ENCODE measurements around the gene TNFAIP1. TPM values are rescaled to one million over a fixed set of nuclear protein-coding genes. Genes with fewer than 3 reads are reported as not detected.

TNFAIP1 gene
- total RNA-seq, 1 experiment from 2014 or later, result 49.4 TPM

- intact Hi-C loops (cut with micrococcal nuclease; ENCODE audit: unreplicated experiment), result no loop called here
- Mint-ChIP-seq H3K27me3 (ENCODE audit: unreplicated experiment) (no peaks in the 10 kb centered on the region), H3K9me3 (ENCODE audit: low read depth, unreplicated experiment) (no peaks in the 10 kb centered on the region), H3K36me3 (ENCODE audit: insufficient read depth, unreplicated experiment) (no peaks in the 10 kb centered on the region), H3K4me1 (ENCODE audit: low read depth, unreplicated experiment) (no peaks in the 10 kb centered on the region), H3K27ac (ENCODE audit: unreplicated experiment) (no peak overlapping the region), H3K4me3 (ENCODE audit: low read depth, unreplicated experiment) (no peak overlapping the region)
- BruUV-seq (replicated peaks), result no TSS peak
- DNase-seq, result no peak
- CTCF ChIA-PET, result no interaction called here
- TF ChIP-seq, protein P1, sequence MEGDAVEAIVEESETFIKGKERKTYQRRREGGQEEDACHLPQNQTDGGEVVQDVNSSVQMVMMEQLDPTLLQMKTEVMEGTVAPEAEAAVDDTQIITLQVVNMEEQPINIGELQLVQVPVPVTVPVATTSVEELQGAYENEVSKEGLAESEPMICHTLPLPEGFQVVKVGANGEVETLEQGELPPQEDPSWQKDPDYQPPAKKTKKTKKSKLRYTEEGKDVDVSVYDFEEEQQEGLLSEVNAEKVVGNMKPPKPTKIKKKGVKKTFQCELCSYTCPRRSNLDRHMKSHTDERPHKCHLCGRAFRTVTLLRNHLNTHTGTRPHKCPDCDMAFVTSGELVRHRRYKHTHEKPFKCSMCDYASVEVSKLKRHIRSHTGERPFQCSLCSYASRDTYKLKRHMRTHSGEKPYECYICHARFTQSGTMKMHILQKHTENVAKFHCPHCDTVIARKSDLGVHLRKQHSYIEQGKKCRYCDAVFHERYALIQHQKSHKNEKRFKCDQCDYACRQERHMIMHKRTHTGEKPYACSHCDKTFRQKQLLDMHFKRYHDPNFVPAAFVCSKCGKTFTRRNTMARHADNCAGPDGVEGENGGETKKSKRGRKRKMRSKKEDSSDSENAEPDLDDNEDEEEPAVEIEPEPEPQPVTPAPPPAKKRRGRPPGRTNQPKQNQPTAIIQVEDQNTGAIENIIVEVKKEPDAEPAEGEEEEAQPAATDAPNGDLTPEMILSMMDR (IDR thresholded peaks at IDR 0.05; ENCODE audit: unreplicated experiment), result no peak
Observed at GRCh38 chr17:28390563-28390962, 55.0 kb downstream of the TNFAIP1 start.

DNA sequence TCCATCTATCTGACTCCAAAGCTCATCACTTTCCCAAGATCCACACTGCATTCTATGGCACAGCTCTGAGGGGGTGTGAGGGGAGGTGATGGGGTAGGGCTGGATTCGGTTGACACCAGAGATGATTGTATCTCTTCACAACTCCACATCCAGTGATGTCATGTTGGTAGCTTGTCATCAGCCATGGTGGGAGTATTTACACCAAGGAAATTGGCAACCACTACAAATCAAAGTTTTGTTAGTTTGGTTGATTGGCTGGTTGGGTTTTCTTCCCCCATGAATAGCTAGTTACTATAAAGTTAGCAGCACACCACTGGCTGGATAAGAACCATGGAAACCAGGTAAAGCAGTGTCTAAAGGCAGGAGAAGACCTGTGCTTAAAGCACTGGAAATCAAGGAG, 55.4 kb downstream of the TNFAIP1 start:
- Mint-ChIP-seq H3K9me3 (ENCODE audit: low read depth, unreplicated experiment) (no peaks in the 10 kb centered on the region), H3K4me3 (ENCODE audit: low read depth, unreplicated experiment) (no peak overlapping the region), H3K27ac (ENCODE audit: unreplicated experiment) (no peak overlapping the region), H3K4me1 (ENCODE audit: low read depth, unreplicated experiment) (no peaks in the 10 kb centered on the region), H3K27me3 (ENCODE audit: unreplicated experiment) (no peaks in the 10 kb centered on the region), H3K36me3 (ENCODE audit: insufficient read depth, unreplicated experiment) (no peaks in the 10 kb centered on the region)
- intact Hi-C loops (cut with micrococcal nuclease; ENCODE audit: unreplicated experiment), result no loop called here
- DNase-seq, result no peak
- no TSS peak for BruUV-seq (replicated peaks)
- CTCF ChIA-PET, result interaction anchor here (0.7 kb wide), 1 partner anchor 9 kb away, joined by 11 read pairs; no protein-coding TSS in a partner anchor
- TF ChIP-seq, protein P1 (IDR thresholded peaks at IDR 0.05; ENCODE audit: unreplicated experiment), result no peak

DNA sequence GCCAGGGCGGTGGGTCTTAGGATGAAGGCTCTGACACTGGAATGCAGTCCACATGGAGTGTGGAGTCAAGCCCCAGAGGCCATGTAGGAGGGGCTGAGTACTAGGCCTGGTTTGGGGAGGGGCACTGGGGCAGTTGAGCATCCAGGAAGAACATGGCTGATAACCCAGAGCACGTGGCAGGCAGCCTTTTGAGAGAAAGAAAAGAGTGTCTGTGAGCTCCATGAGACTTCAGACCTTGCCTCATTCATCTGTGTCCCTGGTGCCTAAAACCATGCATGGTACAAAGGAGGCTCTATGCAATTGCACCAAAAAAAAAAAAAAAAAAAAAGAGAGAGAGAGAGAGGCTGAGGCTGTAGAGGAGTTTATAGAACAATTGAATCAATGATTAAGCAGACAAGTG, 55.8 kb downstream of the TNFAIP1 start:
- Mint-ChIP-seq H3K4me1 (ENCODE audit: low read depth, unreplicated experiment) (no peaks in the 10 kb centered on the region), H3K36me3 (ENCODE audit: insufficient read depth, unreplicated experiment) (no peaks in the 10 kb centered on the region), H3K4me3 (ENCODE audit: low read depth, unreplicated experiment) (no peak overlapping the region), H3K9me3 (ENCODE audit: low read depth, unreplicated experiment) (no peaks in the 10 kb centered on the region), H3K27ac (ENCODE audit: unreplicated experiment) (no peak overlapping the region), H3K27me3 (ENCODE audit: unreplicated experiment) (no peaks in the 10 kb centered on the region)
- no peak for DNase-seq
- TF ChIP-seq, protein P1 (IDR thresholded peaks at IDR 0.05; ENCODE audit: unreplicated experiment), result no peak
- intact Hi-C loops (cut with micrococcal nuclease; ENCODE audit: unreplicated experiment), result no loop called here
- no TSS peak for BruUV-seq (replicated peaks)
- CTCF ChIA-PET, result interaction anchor here (0.7 kb wide), 1 partner anchor 9 kb away, joined by 11 read pairs; no protein-coding TSS in a partner anchor

DNA sequence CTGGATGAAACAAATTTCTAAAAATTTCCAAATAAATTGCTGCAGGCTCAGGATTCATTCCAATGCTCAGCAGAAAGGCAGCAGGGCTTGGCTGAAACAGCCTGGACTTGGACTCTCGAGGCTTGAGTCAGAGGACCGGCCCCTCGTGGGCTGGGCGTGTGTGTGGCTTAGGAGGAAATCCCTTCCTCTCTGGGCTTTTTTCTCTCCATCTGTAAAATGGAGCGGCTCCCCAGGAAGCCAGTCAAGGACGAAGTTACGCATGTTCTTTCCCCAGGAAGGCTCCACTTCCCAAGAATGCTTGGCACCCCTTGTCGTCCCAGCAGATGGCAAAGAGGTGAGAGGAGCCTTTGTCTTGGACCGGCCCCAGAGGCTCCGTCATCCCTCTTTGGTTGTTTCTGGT, 56.9 kb downstream of the TNFAIP1 start:
- BruUV-seq (replicated peaks), result no TSS peak

More for the DNA sequence above, 56.9 kb downstream of the TNFAIP1 start:
- H3K4me3 Mint-ChIP-seq (ENCODE audit: low read depth, unreplicated experiment), result no peak overlapping the region
- no peaks in the 10 kb centered on the region for H3K4me1 Mint-ChIP-seq (ENCODE audit: low read depth, unreplicated experiment)
- H3K9me3 Mint-ChIP-seq (ENCODE audit: low read depth, unreplicated experiment), result no peaks in the 10 kb centered on the region
- TF ChIP-seq, protein P1 (IDR thresholded peaks at IDR 0.05; ENCODE audit: unreplicated experiment), result no peak
- DNase-seq, result no peak
- H3K27ac Mint-ChIP-seq (ENCODE audit: unreplicated experiment), result no peak overlapping the region
- no peaks in the 10 kb centered on the region for H3K27me3 Mint-ChIP-seq (ENCODE audit: unreplicated experiment)
- CTCF ChIA-PET, result no interaction called here
- peaks cover 3% of the 10 kb centered on the region for H3K36me3 Mint-ChIP-seq (ENCODE audit: insufficient read depth, unreplicated experiment)
- intact Hi-C loops (cut with micrococcal nuclease; ENCODE audit: unreplicated experiment), result no loop called here

Data from Calu3 (cell line).